ENCODE data around the gene ZBED2.
"Not testable (repeated sequence)": the region's sequence is repeated elsewhere in the genome, so short reads cannot be mapped to it uniquely, and the experiment has no call there.

Gene ZBED2

GRCh38 chr3:111595232-111595631 is at the start of gene ZBED2:
ZBED2 (minus strand) TSS chr3:111595346; CDS start chr3:111594201, 1,145 bp downstream.
- DNase-seq (ENCODE audit: extremely low spot score) = no peak
- TF ChIP-seq LEF1 (IDR thresholded peaks at IDR 0.05; ENCODE audit: borderline replicate concordance) = no peak
- no peak for TF ChIP-seq L3MBTL2 (conservative IDR thresholded peaks at IDR 0.05)
- TF ChIP-seq ELF4 (IDR thresholded peaks at IDR 0.05) = no peak
- TF ChIP-seq NFRKB (IDR thresholded peaks at IDR 0.05) = no peak
- no peak for TF ChIP-seq SUZ12 (IDR thresholded peaks at IDR 0.05)
- TF ChIP-seq HDGF (IDR thresholded peaks at IDR 0.05; ENCODE audit: borderline replicate concordance) = no peak
- TF ChIP-seq FOXK2 (IDR thresholded peaks at IDR 0.05) = no peak
- TF ChIP-seq SP1 (IDR thresholded peaks at IDR 0.05) = no peak
- ChIA-PET CTCF (no interaction called here), POLR2A (no interaction called here)

- DNase-seq (ENCODE audit: extremely low spot score) = no peak
- CTCF ChIA-PET = no interaction called here
- POLR2A ChIA-PET = no interaction called here
These were observed 44.2 kb upstream of the ZBED2 start for GRCh38 chr3:111639316-111639715.

GRCh38 chr3:111636366-111636885 is 41.3 kb upstream of the ZBED2 start:
- CTCF ChIA-PET = no interaction called here
- no peak for DNase-seq (ENCODE audit: extremely low spot score)
- TF ChIP-seq FOXA1 (IDR thresholded peaks at IDR 0.05) (no peak), CTBP1 (IDR thresholded peaks at IDR 0.05; ENCODE audit: borderline replicate concordance) (no peak), TARDBP (IDR thresholded peaks at IDR 0.05) (no peak), PKNOX1 (IDR thresholded peaks at IDR 0.05) (no peak), ZNF384 (IDR thresholded peaks at IDR 0.05) (no peak), NFRKB (IDR thresholded peaks at IDR 0.05) (no peak), ELF4 (IDR thresholded peaks at IDR 0.05) (no peak)
- POLR2A ChIA-PET = no interaction called here

More at GRCh38 chr3:111639316-111639715, 44.2 kb upstream of the ZBED2 start:
- TF ChIP-seq PKNOX1 (IDR thresholded peaks at IDR 0.05) (no peak), BHLHE40 (IDR thresholded peaks at IDR 0.05; ENCODE audit: borderline replicate concordance) (no peak)

GRCh38 chr3:111635403-111635802 is 40.3 kb upstream of the ZBED2 start:
- ChIA-PET CTCF (no interaction called here), POLR2A (no interaction called here)
- TF ChIP-seq HDGF (IDR thresholded peaks at IDR 0.05; ENCODE audit: borderline replicate concordance) = no peak
- no peak for TF ChIP-seq FOXM1 (IDR thresholded peaks at IDR 0.05; ENCODE audit: borderline replicate concordance)
- no peak for TF ChIP-seq SP1 (IDR thresholded peaks at IDR 0.05)
- no peak for TF ChIP-seq CTBP1 (IDR thresholded peaks at IDR 0.05; ENCODE audit: borderline replicate concordance)
- TF ChIP-seq PKNOX1 (IDR thresholded peaks at IDR 0.05) = no peak
- no peak for TF ChIP-seq NFRKB (IDR thresholded peaks at IDR 0.05)
- TF ChIP-seq LEF1 (IDR thresholded peaks at IDR 0.05; ENCODE audit: borderline replicate concordance) = no peak
- no peak for TF ChIP-seq FOXK2 (IDR thresholded peaks at IDR 0.05)
- TF ChIP-seq SUZ12 (IDR thresholded peaks at IDR 0.05) = no peak
- no peak for TF ChIP-seq L3MBTL2 (conservative IDR thresholded peaks at IDR 0.05)
- TF ChIP-seq ZNF384 (IDR thresholded peaks at IDR 0.05) = no peak
- DNase-seq (ENCODE audit: extremely low spot score) = no peak

- CTCF ChIA-PET; DNase-seq (ENCODE audit: extremely low spot score); POLR2A ChIA-PET: not testable (repeated sequence)
These were observed 35.5 kb upstream of the ZBED2 start for GRCh38 chr3:111630638-111631037.

- CTCF ChIA-PET; DNase-seq (ENCODE audit: extremely low spot score); POLR2A ChIA-PET: not testable (repeated sequence)
These were observed 33.9 kb upstream of the ZBED2 start for GRCh38 chr3:111629018-111629417.

- no peak for TF ChIP-seq FOXA1 (IDR thresholded peaks at IDR 0.05)
- TF ChIP-seq FOXK2 (IDR thresholded peaks at IDR 0.05) = no peak
- TF ChIP-seq PKNOX1 (IDR thresholded peaks at IDR 0.05) = no peak
- TF ChIP-seq ZNF384 (IDR thresholded peaks at IDR 0.05) = no peak
- TF ChIP-seq LEF1 (IDR thresholded peaks at IDR 0.05; ENCODE audit: borderline replicate concordance) = no peak
- no peak for TF ChIP-seq HDGF (IDR thresholded peaks at IDR 0.05; ENCODE audit: borderline replicate concordance)
- TF ChIP-seq FOXM1 (IDR thresholded peaks at IDR 0.05; ENCODE audit: borderline replicate concordance) = no peak
- TF ChIP-seq ARNT (IDR thresholded peaks at IDR 0.05) = no peak
- TF ChIP-seq TARDBP (IDR thresholded peaks at IDR 0.05) = no peak
- no peak for TF ChIP-seq L3MBTL2 (conservative IDR thresholded peaks at IDR 0.05)
- no peak for TF ChIP-seq SUZ12 (IDR thresholded peaks at IDR 0.05)
- no peak for DNase-seq (ENCODE audit: extremely low spot score)
- CTCF ChIA-PET = interaction anchor here (0.8 kb wide), 1 partner anchor 28 kb away, joined by 3 read pairs; no protein-coding TSS in a partner anchor
- POLR2A ChIA-PET = no interaction called here
These were observed 31.9 kb upstream of the ZBED2 start for GRCh38 chr3:111627092-111627491.

Data from HEK293T (cell line).